Stomach smooth muscle (tissue), 2 donors: ENCODE measurements around the gene PALMD.

Source experiments
- H3K27ac ChIP-seq: one replicate; pipeline ENCODE4 v1.7.0; 2013; ENCODE audit warnings: mild to moderate bottlenecking, low read length, inconsistent platforms
- H3K27me3 ChIP-seq, 2 donors: one replicate each; pipeline ENCODE4 v1.7.0; 2013; ENCODE audit warnings: low read length in 2 of 2; ENCODE audit not compliant: insufficient read depth in 2 of 2, control insufficient read depth in 1 of 2
- H3K36me3 ChIP-seq, 2 donors: one replicate each; pipeline ENCODE4 v1.7.0; 2013; ENCODE audit warnings: low read length in 2 of 2; ENCODE audit not compliant: control insufficient read depth in 2 of 2, insufficient read depth in 2 of 2
- H3K4me1 ChIP-seq: one replicate; pipeline ENCODE4 v1.7.0; 2013; ENCODE audit warnings: low read length; ENCODE audit not compliant: control insufficient read depth, insufficient read depth
- H3K4me3 ChIP-seq, 2 donors: one replicate each; pipeline ENCODE4 v1.7.0; 2013; ENCODE audit warnings: low read length in 2 of 2
- H3K9ac ChIP-seq, 2 donors: one replicate each; pipeline ENCODE4 v1.7.0; 2013; ENCODE audit warnings: low read length in 2 of 2, mild to moderate bottlenecking in 1 of 2
- H3K9me3 ChIP-seq, 2 donors: one replicate each; pipeline ENCODE4 v1.7.0; 2013; ENCODE audit warnings: low read length in 2 of 2; ENCODE audit not compliant: control insufficient read depth in 2 of 2
- donor health status: healthy.
- donor health status: Pancreatic carcinoma.

PALMD gene

GRCh38 chr1:99608058-99608457, 37.9 kb upstream of the PALMD start:
- Histone ChIP-seq H3K4me3 (no peak overlapping the region), H3K9me3 (no peaks in the 10 kb centered on the region), H3K36me3 (no peaks in the 10 kb centered on the region), H3K27me3 (no peaks in the 10 kb centered on the region), H3K9ac (no peak overlapping the region), H3K4me1 (no peaks in the 10 kb centered on the region), H3K27ac (no peak overlapping the region)

DNA sequence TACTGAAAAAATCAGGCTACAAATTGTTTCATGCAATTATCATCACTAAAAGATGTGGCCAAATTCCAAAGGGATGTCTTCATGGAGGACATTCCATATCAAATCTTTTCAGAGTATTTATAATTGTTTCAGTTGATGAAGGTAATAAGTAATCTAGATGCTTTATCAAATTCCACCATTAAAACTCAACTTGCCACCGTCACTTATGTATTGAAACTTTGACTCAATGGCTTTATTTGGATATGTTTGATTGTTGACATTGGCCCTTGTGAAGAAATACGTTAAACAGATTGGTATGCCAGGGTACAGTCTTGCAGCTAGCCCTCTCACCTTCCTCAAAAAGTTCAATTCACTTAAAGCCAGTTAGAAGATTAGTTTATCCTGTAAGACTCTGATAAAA, 32.2 kb upstream of the PALMD start:
- H3K9ac ChIP-seq = no peak overlapping the region
- no peaks in the 10 kb centered on the region for H3K9me3 ChIP-seq
- no peaks in the 10 kb centered on the region for H3K27me3 ChIP-seq
- H3K4me1 ChIP-seq = no peaks in the 10 kb centered on the region
- H3K4me3 ChIP-seq = no peak overlapping the region
- no peaks in the 10 kb centered on the region for H3K36me3 ChIP-seq
- H3K27ac ChIP-seq = no peak overlapping the region

DNA sequence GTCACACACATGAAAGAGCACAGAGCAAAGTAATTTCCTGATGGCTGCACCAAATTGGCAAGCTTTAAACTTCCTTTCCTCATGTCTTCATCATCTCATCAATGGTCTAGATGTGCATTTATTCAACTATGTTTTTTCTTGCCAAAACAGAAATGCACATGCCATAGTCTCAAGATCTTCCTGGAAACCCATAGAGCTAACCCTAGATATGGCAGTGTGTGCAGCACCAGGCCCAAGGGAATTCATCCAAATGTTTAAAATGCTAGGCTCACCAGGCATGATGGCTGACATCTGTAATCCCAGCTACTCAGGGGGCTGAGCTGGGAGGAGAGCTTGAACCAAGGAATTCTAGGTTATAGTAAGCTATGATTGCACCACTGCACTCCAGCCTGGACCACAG, 31.2 kb upstream of the PALMD start:
- Histone ChIP-seq H3K9me3 (no peaks in the 10 kb centered on the region), H3K27me3 (no peaks in the 10 kb centered on the region), H3K9ac (no peak overlapping the region), H3K27ac (no peak overlapping the region), H3K4me1 (no peaks in the 10 kb centered on the region), H3K4me3 (no peak overlapping the region), H3K36me3 (no peaks in the 10 kb centered on the region)

GRCh38 chr1:99619583-99619982, 26.3 kb upstream of the PALMD start:
- no peak overlapping the region for H3K4me3 ChIP-seq
- H3K27ac ChIP-seq = no peak overlapping the region
- no peaks in the 10 kb centered on the region for H3K36me3 ChIP-seq
- H3K27me3 ChIP-seq = no peaks in the 10 kb centered on the region
- no peak overlapping the region for H3K9ac ChIP-seq
- peaks cover 3% of the 10 kb centered on the region for H3K4me1 ChIP-seq
- H3K9me3 ChIP-seq = no peaks in the 10 kb centered on the region

DNA sequence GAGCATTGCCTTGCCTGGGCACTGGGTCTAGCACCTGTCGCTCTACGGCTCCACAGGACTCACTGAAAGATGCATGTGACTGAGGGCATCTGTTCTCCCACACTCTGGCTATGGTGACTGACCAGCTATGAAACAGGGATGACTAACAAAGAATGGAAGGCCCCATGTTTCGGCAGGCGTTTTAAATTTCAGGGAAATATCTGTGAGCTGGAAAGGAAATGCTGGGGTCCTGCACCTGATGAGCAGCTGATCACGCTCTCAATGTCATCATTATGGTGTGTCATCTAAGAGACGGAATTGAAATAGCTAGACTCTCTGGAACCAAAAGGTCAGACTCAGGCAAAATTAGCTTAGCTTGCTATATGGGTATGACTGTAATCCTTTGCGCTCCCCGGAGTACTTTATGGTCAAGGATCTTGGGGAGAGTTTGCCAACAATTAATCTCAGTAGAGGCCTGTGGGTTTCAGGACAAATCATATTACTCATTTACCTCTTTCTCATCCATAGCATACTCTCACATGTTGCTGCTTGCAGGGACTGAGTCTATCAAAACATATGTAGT, 24.5 kb upstream of the PALMD start:
- Histone ChIP-seq H3K27ac (no peak overlapping the region), H3K4me3 (no peak overlapping the region), H3K36me3 (no peaks in the 10 kb centered on the region), H3K9ac (no peak overlapping the region), H3K9me3 (no peaks in the 10 kb centered on the region), H3K27me3 (no peaks in the 10 kb centered on the region), H3K4me1 (peaks cover 3% of the 10 kb centered on the region)

DNA sequence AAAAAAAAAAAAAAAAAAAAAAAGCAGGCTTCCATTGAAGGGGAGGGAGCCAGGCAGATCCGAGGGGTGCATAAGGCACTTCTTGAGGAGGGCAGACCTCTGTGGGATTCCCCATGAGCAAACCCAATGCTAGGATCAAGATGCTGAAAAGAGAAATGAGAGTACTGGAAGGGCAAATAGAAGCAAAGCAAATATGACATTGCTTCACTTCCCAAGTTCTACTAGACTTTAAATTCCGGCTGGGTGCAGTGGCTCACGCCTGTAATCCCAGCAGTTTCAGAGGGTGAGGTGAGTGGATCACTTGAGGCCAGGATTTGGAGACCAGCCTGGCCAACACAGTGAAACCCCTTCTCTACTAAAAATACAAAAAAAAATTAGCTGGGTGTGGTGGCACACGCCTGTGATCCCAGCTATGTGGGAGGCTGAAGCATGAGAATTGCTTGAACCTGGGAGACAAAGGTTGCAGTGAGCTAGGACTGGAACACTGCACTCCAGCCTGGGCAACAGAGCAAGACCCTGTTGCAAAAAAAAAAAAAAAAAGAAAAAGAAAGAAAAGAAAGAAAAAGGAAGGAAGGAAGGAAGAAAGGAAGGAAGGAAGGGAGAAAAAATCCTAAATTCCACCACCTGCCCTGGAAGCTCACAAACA, 23.1 kb upstream of the PALMD start:
- H3K36me3 ChIP-seq = no peaks in the 10 kb centered on the region
- peaks cover 3% of the 10 kb centered on the region for H3K4me1 ChIP-seq
- no peak overlapping the region for H3K27ac ChIP-seq
- H3K4me3 ChIP-seq = no peak overlapping the region
- H3K9me3 ChIP-seq = no peaks in the 10 kb centered on the region
- H3K9ac ChIP-seq = no peak overlapping the region
- H3K27me3 ChIP-seq = no peaks in the 10 kb centered on the region

DNA sequence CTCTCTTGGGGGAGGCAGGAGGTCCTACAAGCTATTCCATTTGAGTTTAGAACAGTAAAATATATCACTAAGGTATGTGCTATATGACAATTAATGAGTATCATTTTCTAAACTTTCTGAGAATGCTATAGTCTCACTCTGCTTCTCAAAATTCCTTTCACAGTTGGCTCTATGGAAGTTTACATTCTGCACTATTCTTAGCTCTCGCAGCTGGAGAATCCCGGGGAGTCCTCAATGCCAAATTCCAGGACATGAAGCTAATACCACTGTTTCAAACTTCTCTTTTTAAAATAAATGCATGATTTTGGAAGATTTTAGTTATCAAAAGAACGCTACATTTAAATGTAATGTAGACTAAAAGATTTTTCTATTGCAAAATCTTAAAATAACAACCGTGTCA, 22.4 kb upstream of the PALMD start:
- Histone ChIP-seq H3K4me3 (no peak overlapping the region), H3K27ac (no peak overlapping the region)

GRCh38 chr1:99627615-99628014, 18.3 kb upstream of the PALMD start:
- Histone ChIP-seq H3K9me3 (no peaks in the 10 kb centered on the region), H3K27ac (no peak overlapping the region), H3K36me3 (no peaks in the 10 kb centered on the region), H3K27me3 (no peaks in the 10 kb centered on the region), H3K4me3 (no peak overlapping the region), H3K9ac (no peak overlapping the region), H3K4me1 (peaks cover 3% of the 10 kb centered on the region)

More for the DNA sequence above, 22.4 kb upstream of the PALMD start:
- H3K4me1 ChIP-seq = peaks cover 3% of the 10 kb centered on the region
- H3K27me3 ChIP-seq = no peaks in the 10 kb centered on the region
- H3K9ac ChIP-seq = no peak overlapping the region
- H3K36me3 ChIP-seq = no peaks in the 10 kb centered on the region
- H3K9me3 ChIP-seq = no peaks in the 10 kb centered on the region

- no peaks in the 10 kb centered on the region for H3K27me3 ChIP-seq
- H3K4me3 ChIP-seq = no peak overlapping the region
- no peaks in the 10 kb centered on the region for H3K4me1 ChIP-seq
- H3K27ac ChIP-seq = no peak overlapping the region
- H3K9me3 ChIP-seq = no peaks in the 10 kb centered on the region
- no peak overlapping the region for H3K9ac ChIP-seq
- no peaks in the 10 kb centered on the region for H3K36me3 ChIP-seq
Observed at GRCh38 chr1:99629164-99629563, 16.7 kb upstream of the PALMD start.

GRCh38 chr1:99634971-99635624, 10.8 kb upstream of the PALMD start:
- Histone ChIP-seq H3K27ac (no peak overlapping the region), H3K9me3 (no peaks in the 10 kb centered on the region), H3K4me1 (no peaks in the 10 kb centered on the region), H3K36me3 (no peaks in the 10 kb centered on the region), H3K4me3 (no peak overlapping the region), H3K9ac (no peak overlapping the region), H3K27me3 (no peaks in the 10 kb centered on the region)

DNA sequence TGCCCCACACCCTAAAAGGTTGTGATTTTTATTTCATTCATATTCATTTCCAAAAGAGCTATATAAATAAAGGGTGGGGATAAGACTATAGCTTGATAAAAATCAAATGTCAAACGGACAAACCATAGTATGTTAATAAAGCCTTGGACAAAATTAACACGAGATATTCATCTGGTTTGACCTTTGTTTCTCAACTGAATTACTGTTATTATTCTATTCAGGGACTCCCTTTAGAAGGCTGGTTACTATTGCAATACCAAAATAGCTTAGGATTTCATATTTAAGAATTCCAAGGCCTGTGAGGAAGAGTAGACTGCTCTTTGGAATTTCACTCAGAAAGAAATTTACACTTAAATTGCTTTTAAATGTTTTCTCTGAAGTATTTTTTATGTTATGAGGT, 10.2 kb upstream of the PALMD start:
- Histone ChIP-seq H3K9ac (no peak overlapping the region), H3K27me3 (no peaks in the 10 kb centered on the region), H3K4me1 (no peaks in the 10 kb centered on the region), H3K9me3 (no peaks in the 10 kb centered on the region), H3K4me3 (no peak overlapping the region), H3K27ac (no peak overlapping the region), H3K36me3 (no peaks in the 10 kb centered on the region)
